A549 (cell line): Measurements from ENCODE around the gene GSE1.

Experiments used
- HDAC2 ChIP-seq: fragments of 200-600 bp; sonication (generic); IDR thresholded peaks from 2 replicates; pipeline ENCODE4 v1.6.1; 2016
- MYC ChIP-seq: IDR thresholded peaks from 2 replicates; pipeline ENCODE4 v1.6.1; 2012; ENCODE audit warnings: mild to moderate bottlenecking, inconsistent platforms, low read length, improper control_type of control experiment, borderline replicate concordance
- NR3C1 ChIP-seq: fragments of >200 bp; sonication (Bioruptor Twin); formaldehyde crosslinking; IDR thresholded peaks from 3 replicates; pipeline ENCODE4 v1.6.1; 2017
- POLR2A ChIP-seq: IDR thresholded peaks from 2 replicates; pipeline ENCODE4 v1.6.1; 2012; ENCODE audit warnings: mild to moderate bottlenecking, low read length
- ZNF302 ChIP-seq: fragments of 250-450 bp; sonication (Bioruptor Pico); IDR thresholded peaks from 2 replicates; pipeline ENCODE4 v1.9.0; 2021; ENCODE audit warnings: inconsistent platforms, mild to moderate bottlenecking, moderate library complexity
- TF ChIP-seq, protein P1 (sequence below): fragments of >200 bp; sonication (Bioruptor Twin); formaldehyde crosslinking; IDR thresholded peaks from 3 replicates; pipeline ENCODE4 v1.5.1; 2016
- TF ChIP-seq, protein P2 (sequence below): IDR thresholded peaks from 2 replicates; pipeline ENCODE4 v1.6.1; 2012

DNA sequence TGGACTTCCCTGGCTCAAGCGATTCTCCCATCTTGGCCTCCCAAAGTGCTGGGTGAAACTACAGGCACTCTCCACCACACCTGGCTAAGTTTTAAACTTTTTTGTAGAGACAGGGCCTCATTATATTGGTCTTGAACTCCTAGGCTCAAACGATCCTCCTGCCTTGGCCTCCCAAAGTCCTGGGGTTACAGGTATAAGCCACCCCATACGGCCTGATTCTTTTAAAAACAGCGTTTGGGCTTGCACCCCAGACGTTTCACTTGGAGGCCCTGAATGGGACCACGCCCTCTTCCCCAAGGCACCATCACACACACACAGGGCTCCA is 105.0 kb downstream of the GSE1 start:
- TF ChIP-seq, protein P1, sequence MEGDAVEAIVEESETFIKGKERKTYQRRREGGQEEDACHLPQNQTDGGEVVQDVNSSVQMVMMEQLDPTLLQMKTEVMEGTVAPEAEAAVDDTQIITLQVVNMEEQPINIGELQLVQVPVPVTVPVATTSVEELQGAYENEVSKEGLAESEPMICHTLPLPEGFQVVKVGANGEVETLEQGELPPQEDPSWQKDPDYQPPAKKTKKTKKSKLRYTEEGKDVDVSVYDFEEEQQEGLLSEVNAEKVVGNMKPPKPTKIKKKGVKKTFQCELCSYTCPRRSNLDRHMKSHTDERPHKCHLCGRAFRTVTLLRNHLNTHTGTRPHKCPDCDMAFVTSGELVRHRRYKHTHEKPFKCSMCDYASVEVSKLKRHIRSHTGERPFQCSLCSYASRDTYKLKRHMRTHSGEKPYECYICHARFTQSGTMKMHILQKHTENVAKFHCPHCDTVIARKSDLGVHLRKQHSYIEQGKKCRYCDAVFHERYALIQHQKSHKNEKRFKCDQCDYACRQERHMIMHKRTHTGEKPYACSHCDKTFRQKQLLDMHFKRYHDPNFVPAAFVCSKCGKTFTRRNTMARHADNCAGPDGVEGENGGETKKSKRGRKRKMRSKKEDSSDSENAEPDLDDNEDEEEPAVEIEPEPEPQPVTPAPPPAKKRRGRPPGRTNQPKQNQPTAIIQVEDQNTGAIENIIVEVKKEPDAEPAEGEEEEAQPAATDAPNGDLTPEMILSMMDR, result no peak
- no peak for TF ChIP-seq POLR2A
- TF ChIP-seq, protein P2, sequence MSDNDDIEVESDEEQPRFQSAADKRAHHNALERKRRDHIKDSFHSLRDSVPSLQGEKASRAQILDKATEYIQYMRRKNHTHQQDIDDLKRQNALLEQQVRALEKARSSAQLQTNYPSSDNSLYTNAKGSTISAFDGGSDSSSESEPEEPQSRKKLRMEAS, result no peak
- TF ChIP-seq HDAC2, result no peak
- TF ChIP-seq NR3C1, result no peak
- no peak for TF ChIP-seq MYC
- no peak for TF ChIP-seq ZNF302 (CRISPR knock-in tag)
